Neural progenitor cell (in vitro differentiated cells): ENCODE measurements around the gene MYO5A. TPM values are rescaled to one million over a fixed set of nuclear protein-coding genes. Genes with fewer than 3 reads are reported as not detected.

ENCODE experiments used
- DNase-seq: peaks from one replicate; pipeline ENCODE4 v3.0.0-alpha.2; 2016; ENCODE audit warnings: low spot score
- H2AFZ ChIP-seq: fragments of 200-600 bp; sonication (generic); replicated peaks from 2 replicates; pipeline ENCODE4 v1.6.1; 2016; ENCODE audit warnings: antibody characterized with exemption
- H3F3A ChIP-seq: fragments of 200-600 bp; sonication (generic); 2 replicates; pipeline ENCODE4 v1.6.1; 2016; ENCODE audit warnings: antibody characterized with exemption, low read depth
- H3K27ac ChIP-seq: fragments of 200-600 bp; sonication (generic); 2 replicates; pipeline ENCODE4 v1.5.1; 2016; ENCODE audit warnings: mild to moderate bottlenecking
- H3K27me3 ChIP-seq: fragments of 200-600 bp; sonication (generic); 2 replicates; pipeline ENCODE4 v1.6.1; 2016; ENCODE audit warnings: mild to moderate bottlenecking, moderate library complexity
- H3K36me3 ChIP-seq: fragments of 200-600 bp; sonication (generic); 2 replicates; pipeline ENCODE4 v1.5.1; 2016
- H3K4me1 ChIP-seq: fragments of 200-600 bp; sonication (generic); 2 replicates; pipeline ENCODE4 v1.6.1; 2016; ENCODE audit warnings: mixed run types
- H3K4me2 ChIP-seq: fragments of 200-600 bp; sonication (generic); 2 replicates; pipeline ENCODE4 v1.6.1; 2016
- H3K4me3 ChIP-seq: fragments of 200-600 bp; sonication (generic); 2 replicates; pipeline ENCODE4 v1.5.1; 2016
- H3K79me2 ChIP-seq: fragments of 200-600 bp; sonication (generic); 2 replicates; pipeline ENCODE4 v1.6.1; 2016; ENCODE audit warnings: low read depth
- H3K9ac ChIP-seq: fragments of 200-600 bp; sonication (generic); 2 replicates; pipeline ENCODE4 v1.6.1; 2016
- H3K9me3 ChIP-seq: fragments of 200-600 bp; sonication (generic); 2 replicates; pipeline ENCODE4 v1.5.1; 2016; ENCODE audit warnings: low read depth
- H4K20me1 ChIP-seq: fragments of 200-600 bp; sonication (generic); 2 replicates; pipeline ENCODE4 v1.6.1; 2016; ENCODE audit warnings: low read depth
- H3K27ac Mint-ChIP-seq: 3 replicates; pipeline ENCODE4 v1.8.0; 2021; ENCODE audit warnings: mixed read lengths
- H3K27me3 Mint-ChIP-seq: 2 replicates; pipeline ENCODE4 v1.8.0; 2022; ENCODE audit warnings: low read depth, mild to moderate bottlenecking, inconsistent platforms, moderate library complexity, mixed read lengths; ENCODE audit not compliant: insufficient read depth
- H3K36me3 Mint-ChIP-seq: 3 replicates; pipeline ENCODE4 v1.8.0; 2021; ENCODE audit warnings: mixed read lengths
- H3K4me1 Mint-ChIP-seq: 3 replicates; pipeline ENCODE4 v1.8.0; 2021; ENCODE audit warnings: mixed read lengths
- H3K4me3 Mint-ChIP-seq: 3 replicates; pipeline ENCODE4 v1.8.0; 2021; ENCODE audit warnings: mild to moderate bottlenecking, moderate library complexity, mixed read lengths
- H3K9me3 Mint-ChIP-seq: 3 replicates; pipeline ENCODE4 v1.8.0; 2020; ENCODE audit warnings: mixed read lengths
- CTCF ChIP-seq: fragments of 200-600 bp; sonication (generic); IDR thresholded peaks from 2 replicates; pipeline ENCODE4 v1.5.1; 2017; ENCODE audit warnings: antibody characterized with exemption, mild to moderate bottlenecking
- EZH2 ChIP-seq: fragments of 200-600 bp; sonication (generic); IDR thresholded peaks from 2 replicates; pipeline ENCODE4 v1.6.1; 2017; ENCODE audit warnings: antibody characterized with exemption, mild to moderate bottlenecking, moderate library complexity
- EZH2phosphoT487 ChIP-seq: fragments of 200-600 bp; sonication (generic); IDR thresholded peaks from 2 replicates; pipeline ENCODE4 v1.6.1; 2017; ENCODE audit warnings: antibody characterized with exemption
- total RNA-seq: library from RNA; depleted of rRNA; stranded (reverse); fragments of >200 nt; gene quantifications from 2 replicates; pipeline ENCODE4 v1.2.3, GENCODE V29; 2015; ENCODE audit warnings: low replicate concordance

MYO5A gene
- total RNA-seq, 1 donor from 2014 or later = 34.3 TPM

- Mint-ChIP-seq H3K4me3 (peak overlapping the region; percentile 98), H3K9me3 (no peaks in the 10 kb centered on the region), H3K27me3 (peaks cover 24% of the 10 kb centered on the region), H3K27ac (no peak overlapping the region), H3K4me1 (peaks cover 18% of the 10 kb centered on the region), H3K36me3 (no peaks in the 10 kb centered on the region)
- H3K27me3 ChIP-seq = peaks cover 46% of the 10 kb centered on the region
- H3K9ac ChIP-seq = no peak overlapping the region
- peak overlapping the region; percentile 99 for H3K4me2 ChIP-seq
- H3K79me2 ChIP-seq = peaks cover 16% of the 10 kb centered on the region
- no peak for DNase-seq
- H3K36me3 ChIP-seq = no peaks in the 10 kb centered on the region
- H3F3A ChIP-seq = peaks cover 33% of the 10 kb centered on the region
- H3K4me3 ChIP-seq = peak overlapping the region; percentile 98
- TF ChIP-seq CTCF (no peak), EZH2phosphoT487 (no peak), EZH2 (no peak)
- H4K20me1 ChIP-seq = peaks cover 24% of the 10 kb centered on the region
- no peak overlapping the region for H3K27ac ChIP-seq
- H3K9me3 ChIP-seq = no peaks in the 10 kb centered on the region
- no peak overlapping the region for H2AFZ ChIP-seq
- H3K4me1 ChIP-seq = peaks cover 11% of the 10 kb centered on the region
These were observed 1.3 kb downstream of the MYO5A start for GRCh38 chr15:52527196-52527910.

DNA sequence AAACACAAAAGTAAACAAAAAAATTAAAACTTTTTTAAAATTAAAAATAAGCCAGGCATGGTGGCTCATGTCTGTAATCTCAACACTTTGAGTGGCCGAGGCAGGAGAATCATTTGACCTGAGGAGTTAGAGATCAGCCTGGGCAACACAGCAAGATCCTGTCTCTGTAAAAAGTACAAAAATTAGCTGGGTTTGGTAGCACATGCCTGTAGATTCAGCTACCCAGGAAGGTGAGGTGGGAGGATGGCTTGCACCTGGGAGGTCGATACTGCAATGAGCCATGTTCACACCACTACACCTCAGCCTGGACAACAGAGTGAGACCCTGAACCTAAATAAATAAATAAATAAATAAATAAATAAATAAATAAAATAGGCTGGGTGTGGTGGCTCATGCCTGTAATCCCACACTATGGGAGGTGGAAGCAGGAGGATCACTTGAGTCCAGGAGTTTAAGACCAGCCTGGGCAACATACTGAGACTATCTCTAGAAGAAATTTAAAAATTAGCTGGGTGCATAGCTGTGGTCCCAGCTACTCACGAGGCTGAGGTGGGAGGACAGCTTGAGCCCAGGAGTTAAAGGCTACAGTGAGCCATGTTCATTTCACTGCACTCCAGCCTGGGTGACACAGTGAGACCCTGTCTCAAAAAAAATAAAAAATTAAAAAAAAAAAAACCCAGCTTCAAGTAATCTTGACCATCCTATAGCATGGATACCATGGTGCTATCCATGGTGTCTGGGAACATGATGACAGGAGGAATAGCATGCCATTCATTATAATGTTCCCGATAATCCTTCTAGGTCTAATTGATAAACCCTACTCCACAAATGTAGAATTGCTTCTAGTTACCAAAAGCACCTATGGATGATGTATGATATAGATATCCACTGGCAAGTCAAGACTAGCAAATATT is 4.2 kb downstream of the MYO5A start:
- Mint-ChIP-seq H3K27me3 (peaks cover 4% of the 10 kb centered on the region), H3K36me3 (no peaks in the 10 kb centered on the region), H3K4me3 (no peak overlapping the region), H3K27ac (no peak overlapping the region), H3K9me3 (no peaks in the 10 kb centered on the region), H3K4me1 (peaks cover 14% of the 10 kb centered on the region)
- Histone ChIP-seq H2AFZ (no peak overlapping the region), H3K36me3 (no peaks in the 10 kb centered on the region), H3F3A (peaks cover 22% of the 10 kb centered on the region), H3K9ac (no peak overlapping the region), H3K79me2 (peaks cover 21% of the 10 kb centered on the region), H3K9me3 (no peaks in the 10 kb centered on the region), H3K27ac (no peak overlapping the region), H3K4me2 (no peak overlapping the region), H3K27me3 (peaks cover 17% of the 10 kb centered on the region), H3K4me1 (no peaks in the 10 kb centered on the region), H4K20me1 (peaks cover 29% of the 10 kb centered on the region), H3K4me3 (no peak overlapping the region)
- DNase-seq = no peak
- TF ChIP-seq EZH2phosphoT487 (no peak), EZH2 (no peak), CTCF (no peak)

DNA sequence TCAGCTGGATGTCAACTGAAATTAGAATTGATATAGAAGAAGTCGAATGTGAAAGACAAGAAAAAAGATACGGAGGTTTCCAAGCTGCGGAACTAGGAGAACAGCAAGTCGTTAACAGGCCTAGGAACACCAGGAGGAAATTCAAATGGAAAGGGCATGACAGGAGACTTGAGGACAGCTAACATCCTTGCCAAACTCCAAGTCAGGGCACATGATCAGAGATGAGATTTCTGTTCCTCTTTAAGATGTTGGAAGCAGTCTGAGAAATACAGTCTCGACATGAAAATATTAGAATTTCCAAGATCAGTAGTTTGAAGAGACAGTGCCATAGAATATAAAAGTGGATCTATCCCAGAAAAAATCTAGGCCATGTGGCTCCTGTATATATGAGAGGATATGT is 5.0 kb downstream of the MYO5A start:
- Histone ChIP-seq H3K4me2 (no peak overlapping the region), H3K27ac (no peak overlapping the region), H3K36me3 (no peaks in the 10 kb centered on the region), H3K4me1 (no peaks in the 10 kb centered on the region), H3K79me2 (peaks cover 21% of the 10 kb centered on the region), H3K9me3 (no peaks in the 10 kb centered on the region), H3K4me3 (no peak overlapping the region), H3F3A (peaks cover 17% of the 10 kb centered on the region), H4K20me1 (peaks cover 29% of the 10 kb centered on the region), H3K27me3 (peaks cover 16% of the 10 kb centered on the region), H3K9ac (no peak overlapping the region), H2AFZ (no peak overlapping the region)
- no peaks in the 10 kb centered on the region for H3K9me3 Mint-ChIP-seq
- TF ChIP-seq CTCF (no peak), EZH2phosphoT487 (no peak), EZH2 (no peak)
- peaks cover 14% of the 10 kb centered on the region for H3K4me1 Mint-ChIP-seq
- H3K36me3 Mint-ChIP-seq = no peaks in the 10 kb centered on the region
- no peak overlapping the region for H3K4me3 Mint-ChIP-seq
- no peak for DNase-seq
- H3K27me3 Mint-ChIP-seq = peaks cover 2% of the 10 kb centered on the region
- H3K27ac Mint-ChIP-seq = no peak overlapping the region
